Measurements from ENCODE around the gene EFNB3.

The EFNB3 gene

GRCh38 chr17:7695586-7695985 lies 9.4 kb upstream of the EFNB3 start:
- Histone ChIP-seq H3K4me3 (ENCODE audit: low read length, poor library complexity, severe bottlenecking) (no peak overlapping the region), H3K79me2 (ENCODE audit: insufficient read depth, low read length) (no peaks in the 10 kb centered on the region), H3K4me1 (ENCODE audit: insufficient read depth, low read length, poor library complexity, severe bottlenecking) (no peaks in the 10 kb centered on the region), H2AFZ (ENCODE audit: low read length) (no peak overlapping the region), H4K20me1 (ENCODE audit: insufficient read depth, low read length, poor library complexity, severe bottlenecking) (no peaks in the 10 kb centered on the region), H3F3A (ENCODE audit: low read depth) (no peaks in the 10 kb centered on the region), H3K9me2 (replicated peaks; ENCODE audit: low read depth, low read length) (no peaks in the 10 kb centered on the region), H3K4me2 (ENCODE audit: low read depth, low read length, poor library complexity, severe bottlenecking) (no peak overlapping the region), H3K27me3 (ENCODE audit: insufficient read depth, low read length, poor library complexity, severe bottlenecking) (no peaks in the 10 kb centered on the region), H3K36me3 (ENCODE audit: insufficient read depth, low read length) (no peaks in the 10 kb centered on the region; the same call in 1 of the 2 replicates), H3K9me3 (ENCODE audit: insufficient read depth, low read depth, low read length) (no peaks in the 10 kb centered on the region), H3K9ac (ENCODE audit: low read depth, low read length, poor library complexity, severe bottlenecking) (no peak overlapping the region)
- TF ChIP-seq CTCF (conservative IDR thresholded peaks at IDR 0.05; ENCODE audit: low read length) = no peak
- TF ChIP-seq EZH2phosphoT487 (IDR thresholded peaks at IDR 0.05; ENCODE audit: borderline replicate concordance) = no peak

GRCh38 chr17:7697828-7698588 lies 7.0 kb upstream of the EFNB3 start:
- Histone ChIP-seq H3F3A (ENCODE audit: low read depth) (no peaks in the 10 kb centered on the region), H3K79me2 (ENCODE audit: insufficient read depth, low read length) (no peaks in the 10 kb centered on the region), H2AFZ (ENCODE audit: low read length) (no peak overlapping the region), H3K9ac (ENCODE audit: low read depth, low read length, poor library complexity, severe bottlenecking) (no peak overlapping the region), H3K4me2 (ENCODE audit: low read depth, low read length, poor library complexity, severe bottlenecking) (no peak overlapping the region), H3K4me1 (ENCODE audit: insufficient read depth, low read length, poor library complexity, severe bottlenecking) (no peaks in the 10 kb centered on the region), H3K36me3 (ENCODE audit: insufficient read depth, low read length) (no peaks in the 10 kb centered on the region; the same call in 1 of the 2 replicates), H4K20me1 (ENCODE audit: insufficient read depth, low read length, poor library complexity, severe bottlenecking) (no peaks in the 10 kb centered on the region), H3K4me3 (ENCODE audit: low read length, poor library complexity, severe bottlenecking) (no peak overlapping the region), H3K9me2 (replicated peaks; ENCODE audit: low read depth, low read length) (no peaks in the 10 kb centered on the region), H3K9me3 (ENCODE audit: insufficient read depth, low read depth, low read length) (no peaks in the 10 kb centered on the region), H3K27me3 (ENCODE audit: insufficient read depth, low read length, poor library complexity, severe bottlenecking) (no peaks in the 10 kb centered on the region)
- TF ChIP-seq EZH2phosphoT487 (IDR thresholded peaks at IDR 0.05; ENCODE audit: borderline replicate concordance) = no peak
- no peak for TF ChIP-seq CTCF (conservative IDR thresholded peaks at IDR 0.05; ENCODE audit: low read length)

- H3K9me3 ChIP-seq (ENCODE audit: insufficient read depth, low read depth, low read length) = no peaks in the 10 kb centered on the region
- no peak overlapping the region for H3K4me2 ChIP-seq (ENCODE audit: low read depth, low read length, poor library complexity, severe bottlenecking)
- no peaks in the 10 kb centered on the region for H3K79me2 ChIP-seq (ENCODE audit: insufficient read depth, low read length)
- TF ChIP-seq EZH2phosphoT487 (IDR thresholded peaks at IDR 0.05; ENCODE audit: borderline replicate concordance) (no peak), CTCF (conservative IDR thresholded peaks at IDR 0.05; ENCODE audit: low read length) (no peak)
- no peaks in the 10 kb centered on the region for H3F3A ChIP-seq (ENCODE audit: low read depth)
- no peaks in the 10 kb centered on the region for H3K4me1 ChIP-seq (ENCODE audit: insufficient read depth, low read length, poor library complexity, severe bottlenecking)
- H3K27me3 ChIP-seq (ENCODE audit: insufficient read depth, low read length, poor library complexity, severe bottlenecking) = no peaks in the 10 kb centered on the region
- H3K4me3 ChIP-seq (ENCODE audit: low read length, poor library complexity, severe bottlenecking) = no peak overlapping the region
- no peak overlapping the region for H3K9ac ChIP-seq (ENCODE audit: low read depth, low read length, poor library complexity, severe bottlenecking)
- no peak overlapping the region for H2AFZ ChIP-seq (ENCODE audit: low read length)
- H3K9me2 ChIP-seq (replicated peaks; ENCODE audit: low read depth, low read length) = no peaks in the 10 kb centered on the region
- no peaks in the 10 kb centered on the region; the same call in 1 of the 2 replicates for H3K36me3 ChIP-seq (ENCODE audit: insufficient read depth, low read length)
- no peaks in the 10 kb centered on the region for H4K20me1 ChIP-seq (ENCODE audit: insufficient read depth, low read length, poor library complexity, severe bottlenecking)
These were observed 4.5 kb upstream of the EFNB3 start for GRCh38 chr17:7700510-7700909.

Measured in Loucy (cell line).